Frontal cortex (tissue), 4 donors: ENCODE results near the gene CRB1. TPM values are rescaled to one million over a fixed set of nuclear protein-coding genes. Genes with fewer than 3 reads are reported as not detected.
"Not testable (repeated sequence)": the region's sequence is repeated elsewhere in the genome, so short reads cannot be mapped to it uniquely, and the experiment has no call there.

ENCODE experiments used
- DNase-seq, 2 donors: peaks; one replicate each; pipeline ENCODE4 v3.0.0; 2012; ENCODE audit warnings: low spot score in 2 of 2
- FAIRE-seq: peaks from 2 replicates; lab custom pipeline; 2012; peaks lifted over from hg19 to GRCh38; lab: Jason Lieb, UNC
- total RNA-seq: library from RNA; depleted of rRNA; stranded (reverse); fragments of >200 nt; gene quantifications from one replicate; pipeline ENCODE4 v1.2.3, GENCODE V29; 2014
- donor health status: control.
- donor health status: control.
- donor health status: control.

Gene CRB1
- total RNA-seq, 1 donor from 2014 or later, result 16.7 TPM

DNA sequence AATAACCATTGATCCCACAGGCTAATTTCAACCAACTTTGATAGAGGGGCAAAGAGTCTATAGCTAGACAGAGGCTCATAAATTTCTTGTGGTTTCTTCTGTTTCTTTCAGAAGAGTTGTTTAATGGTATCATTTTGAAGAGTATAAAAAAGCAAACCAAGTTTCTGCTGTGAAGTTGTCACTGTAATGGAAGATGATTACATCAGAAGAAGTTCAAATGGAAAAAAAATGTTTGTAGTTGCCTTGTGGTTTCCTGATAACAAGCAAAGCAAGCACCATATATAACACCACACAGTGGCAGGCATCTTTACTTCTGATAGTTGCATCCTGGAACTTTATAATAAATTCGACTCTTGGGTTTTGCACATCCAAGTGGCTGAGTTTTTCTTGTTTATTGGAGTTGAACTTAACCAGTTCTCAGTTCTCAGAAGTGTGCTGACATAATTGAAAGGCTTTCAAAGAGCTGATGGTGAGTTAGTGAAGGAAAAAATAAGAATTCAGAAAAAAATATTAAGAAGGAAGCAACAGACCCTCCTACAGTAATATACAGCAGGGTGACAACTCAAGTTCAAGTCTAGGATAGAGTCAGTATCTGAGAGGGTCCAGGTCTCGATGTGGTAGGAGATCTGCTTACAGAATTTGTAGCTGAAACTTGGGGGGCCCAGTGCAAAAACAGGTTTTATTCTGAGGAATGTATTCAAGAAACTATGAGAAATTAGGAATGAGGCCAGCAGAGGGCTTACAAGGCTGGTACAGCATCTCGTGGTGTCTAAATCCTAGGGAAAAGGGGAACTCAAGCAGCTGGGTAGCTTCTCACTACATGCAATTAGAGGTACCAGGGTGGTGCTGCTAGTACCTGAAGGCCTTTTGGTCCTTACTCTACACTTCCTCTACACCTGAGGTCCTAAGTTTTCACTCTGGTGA, 123.5 kb downstream of the CRB1 start:
- FAIRE-seq, result no peak

DNA sequence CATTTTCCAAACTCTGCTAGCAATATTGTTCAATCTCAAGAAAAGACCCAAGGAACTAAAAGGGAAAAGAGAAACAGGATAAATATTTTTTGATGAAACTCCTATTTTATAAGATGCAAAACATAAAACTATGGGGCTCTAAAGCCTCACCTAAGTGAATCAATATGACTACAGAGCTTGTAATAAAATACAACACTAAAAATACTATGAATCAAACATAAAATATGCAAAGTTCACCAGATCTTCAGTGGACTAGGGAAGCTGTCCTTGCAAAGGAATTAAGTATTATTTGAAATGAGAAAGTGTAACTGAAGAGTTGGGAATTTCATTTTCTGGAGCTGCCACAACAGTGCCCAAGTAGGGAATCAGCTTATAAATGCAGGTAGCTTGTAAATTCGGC, 124.5 kb downstream of the CRB1 start:
- DNase-seq (no peak), FAIRE-seq (no peak)

More for the DNA sequence above, 123.5 kb downstream of the CRB1 start:
- no peak for DNase-seq

DNA sequence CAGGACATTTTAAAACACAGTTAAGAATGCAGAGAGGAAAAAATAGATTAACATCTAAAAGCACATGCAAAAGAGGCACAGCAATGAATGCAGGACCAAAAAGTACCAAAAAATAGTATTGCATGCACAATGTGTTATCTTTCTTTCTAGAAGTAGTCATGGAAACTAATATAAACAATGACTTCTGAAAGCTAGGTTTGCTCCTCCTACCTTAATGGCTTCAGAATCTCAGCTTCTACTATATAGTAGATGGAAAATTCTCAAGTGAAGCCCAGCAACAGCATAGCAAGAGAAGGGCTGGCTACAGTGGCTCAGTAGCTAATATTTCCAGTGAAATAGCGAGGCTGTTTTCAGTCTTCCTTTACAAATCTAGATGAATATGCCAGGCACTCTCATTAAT, 125.1 kb downstream of the CRB1 start:
- no peak for FAIRE-seq
- no peak for DNase-seq

DNA sequence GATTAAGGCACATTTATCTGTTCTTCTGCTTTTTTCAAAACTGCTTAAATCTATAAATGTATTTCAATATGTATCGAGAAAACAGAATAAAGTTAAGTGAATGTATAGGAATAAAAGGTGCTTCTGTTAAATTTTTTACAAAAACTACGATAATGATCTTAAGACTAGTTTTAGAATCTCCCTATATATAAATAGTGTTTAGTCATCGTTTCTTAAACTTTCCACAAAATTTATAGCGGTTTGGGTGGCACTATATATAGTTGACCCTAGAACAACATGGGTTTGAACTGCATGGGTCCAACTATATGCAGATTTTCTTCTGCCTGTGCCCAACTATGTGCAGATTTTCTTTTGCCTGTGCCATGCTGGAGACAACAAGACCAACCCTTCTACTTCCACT, 125.7 kb downstream of the CRB1 start:
- DNase-seq (no peak), FAIRE-seq (no peak)

DNA sequence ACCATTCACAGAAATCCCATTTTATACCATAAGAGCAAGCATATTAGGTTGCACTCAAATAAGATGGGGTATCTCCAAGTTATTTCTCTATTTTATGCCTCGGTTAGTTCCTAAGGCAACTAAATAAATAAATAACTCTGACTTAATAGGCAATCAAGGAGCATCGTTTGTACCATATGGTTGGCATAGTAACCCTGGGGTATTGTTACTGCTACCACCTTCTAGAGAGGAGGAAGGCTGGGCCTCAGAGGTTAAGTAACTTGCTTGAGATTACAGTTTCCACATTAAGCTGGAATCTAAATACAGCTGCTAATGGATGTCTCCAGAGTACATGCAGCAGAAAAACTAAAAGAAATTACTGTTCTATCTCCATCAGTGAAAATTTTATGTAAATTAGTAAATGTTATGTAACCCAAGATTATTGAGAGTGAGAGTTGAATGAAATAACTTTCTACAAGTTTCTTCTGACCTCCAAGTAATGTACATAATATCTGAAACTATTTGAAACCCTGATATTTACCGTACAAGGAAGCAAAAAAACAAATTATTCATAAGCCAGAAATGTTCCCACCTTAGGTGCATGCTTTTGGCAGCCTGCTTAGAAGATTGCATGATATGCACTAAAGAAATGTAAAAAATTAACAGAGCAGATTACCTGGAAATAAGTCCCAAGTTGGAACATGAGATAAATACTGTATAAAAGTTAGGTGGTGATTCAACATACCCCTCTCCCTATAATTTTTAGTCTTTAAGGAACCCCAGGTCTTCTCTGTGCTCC, 127.0 kb downstream of the CRB1 start:
- FAIRE-seq (no peak), DNase-seq (no peak)

DNA sequence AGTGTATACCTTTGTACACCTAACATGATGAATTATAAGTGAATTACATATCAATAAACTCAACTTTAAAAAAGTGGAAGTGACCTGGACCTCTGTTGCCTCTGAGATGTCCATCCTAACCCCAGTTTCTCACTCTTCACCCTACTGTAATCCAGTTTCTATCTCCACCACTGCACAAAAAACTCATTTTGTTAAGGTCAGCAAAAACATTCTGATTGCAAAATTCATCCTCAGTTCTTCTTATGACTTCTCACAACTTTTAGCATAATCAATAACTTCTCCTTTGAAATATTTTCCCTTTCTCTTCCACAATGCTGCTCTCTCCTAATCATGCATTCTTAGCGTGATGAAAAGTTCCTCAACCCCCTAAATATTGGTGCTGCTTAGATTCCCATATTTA, 129.8 kb downstream of the CRB1 start:
- DNase-seq (no peak), FAIRE-seq (no peak)

DNA sequence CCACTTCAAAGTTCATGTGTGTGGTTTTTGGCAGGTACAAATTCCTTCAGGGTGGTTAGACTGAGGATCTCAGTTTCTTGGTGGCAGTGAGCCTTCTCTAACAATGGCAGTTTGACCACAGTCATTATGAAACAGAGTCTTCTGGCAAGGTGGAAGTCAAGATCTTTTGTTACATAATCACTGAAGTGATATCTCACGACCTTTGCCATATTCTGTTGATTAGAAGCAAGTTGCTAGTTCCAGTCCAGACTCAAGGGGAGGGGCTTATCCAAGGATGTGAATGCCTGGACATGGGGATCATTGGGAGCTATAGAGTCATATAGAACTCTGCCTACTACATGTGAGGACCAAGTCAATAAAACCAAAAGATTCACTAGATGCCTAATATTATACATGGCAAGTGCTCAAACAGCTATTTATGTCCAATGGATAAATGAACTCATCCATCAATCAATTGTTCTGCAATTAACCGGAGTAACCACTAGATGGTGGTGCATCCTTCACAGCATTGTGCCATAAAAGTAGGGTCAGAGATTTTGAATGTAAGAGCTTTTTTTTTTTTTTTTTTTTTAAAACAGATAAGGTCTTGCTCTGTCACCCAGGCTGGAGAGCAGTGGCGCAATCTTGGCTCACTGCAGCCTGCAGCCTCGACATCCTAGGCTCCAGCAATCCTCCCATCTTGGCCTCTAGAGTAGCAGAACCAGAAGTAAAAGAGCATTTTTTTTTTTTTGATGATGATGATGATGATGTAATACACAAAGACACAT, 131.9 kb downstream of the CRB1 start:
- FAIRE-seq, result no peak

DNA sequence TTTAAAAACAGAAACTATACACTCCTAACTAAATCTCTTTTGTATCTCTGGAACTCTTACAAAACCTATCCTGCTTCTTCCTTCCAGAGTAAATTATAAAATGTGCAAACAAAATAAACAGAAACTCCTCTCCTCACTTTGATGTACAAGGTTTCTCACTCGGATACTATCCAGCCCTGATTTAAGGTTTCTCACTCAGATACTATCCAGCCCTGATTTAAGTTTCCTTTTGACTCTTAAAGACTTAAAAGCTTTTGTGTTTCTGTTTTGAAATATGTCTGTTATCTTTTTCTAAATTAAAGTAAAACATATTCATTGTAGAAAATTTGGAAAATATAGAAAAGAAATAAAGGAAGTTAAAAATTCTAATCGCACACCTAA, 132.5 kb downstream of the CRB1 start:
- FAIRE-seq (no peak), DNase-seq (no peak)

More for the DNA sequence above, 131.9 kb downstream of the CRB1 start:
- DNase-seq, result no peak

DNA sequence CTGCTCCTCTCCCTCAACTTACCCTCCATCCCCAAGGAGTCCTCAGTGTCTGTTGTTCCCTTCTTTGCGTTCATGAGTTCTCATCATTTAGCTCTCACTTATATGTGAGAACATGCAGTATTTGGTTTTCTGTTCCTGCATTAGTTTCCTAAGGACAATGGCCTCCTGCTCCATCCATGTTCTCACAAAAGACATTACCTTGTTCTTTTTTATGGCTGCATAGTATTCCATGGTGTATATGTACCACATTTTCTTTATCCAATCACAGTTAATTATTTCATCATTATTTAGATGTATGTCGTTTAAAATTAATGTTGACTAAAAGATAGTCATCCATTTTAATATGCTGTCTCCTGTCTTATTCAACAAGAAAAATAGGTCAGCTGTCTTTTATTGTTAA, 134.1 kb downstream of the CRB1 start:
- DNase-seq (no peak), FAIRE-seq (no peak)

DNA sequence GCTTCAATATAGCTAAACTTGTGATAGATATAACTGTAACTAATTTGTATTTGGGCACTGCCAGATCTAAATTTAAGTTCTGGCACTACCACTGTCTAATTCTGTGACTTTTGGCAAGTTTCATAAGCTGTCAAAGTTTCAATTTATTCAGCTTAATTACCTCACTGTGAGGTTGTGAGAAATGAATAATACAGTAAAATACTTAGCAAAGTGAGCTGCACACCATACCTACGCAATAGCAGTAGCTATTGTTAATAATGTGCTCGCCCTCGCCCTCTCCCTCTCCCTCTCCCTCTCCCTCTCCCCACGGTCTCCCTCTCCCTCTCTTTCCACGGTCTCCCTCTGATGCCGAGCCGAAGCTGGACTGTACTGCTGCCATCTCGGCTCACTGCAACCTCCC, 136.7 kb downstream of the CRB1 start:
- FAIRE-seq, DNase-seq: not testable (repeated sequence)

DNA sequence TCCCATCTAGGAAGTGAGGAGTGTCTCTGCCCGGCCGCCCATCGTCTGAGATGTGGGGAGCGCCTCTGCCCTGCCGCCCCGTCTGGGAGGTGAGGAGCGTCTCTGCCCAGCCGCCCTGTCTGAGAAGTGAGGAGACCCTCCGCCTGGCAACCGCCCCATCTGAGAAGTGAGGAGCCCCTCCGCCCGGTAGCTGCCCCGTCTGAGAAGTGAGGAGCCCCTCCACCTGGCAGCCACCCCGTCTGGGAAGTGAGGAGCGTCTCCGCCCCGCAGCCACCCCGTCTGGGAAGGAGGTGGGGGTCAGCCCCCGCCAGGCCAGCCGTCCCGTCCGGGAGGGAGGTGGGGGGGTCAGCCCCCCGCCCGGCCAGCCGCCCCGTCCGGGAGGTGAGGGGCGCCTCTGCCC, 137.6 kb downstream of the CRB1 start:
- DNase-seq, FAIRE-seq: not testable (repeated sequence)

DNA sequence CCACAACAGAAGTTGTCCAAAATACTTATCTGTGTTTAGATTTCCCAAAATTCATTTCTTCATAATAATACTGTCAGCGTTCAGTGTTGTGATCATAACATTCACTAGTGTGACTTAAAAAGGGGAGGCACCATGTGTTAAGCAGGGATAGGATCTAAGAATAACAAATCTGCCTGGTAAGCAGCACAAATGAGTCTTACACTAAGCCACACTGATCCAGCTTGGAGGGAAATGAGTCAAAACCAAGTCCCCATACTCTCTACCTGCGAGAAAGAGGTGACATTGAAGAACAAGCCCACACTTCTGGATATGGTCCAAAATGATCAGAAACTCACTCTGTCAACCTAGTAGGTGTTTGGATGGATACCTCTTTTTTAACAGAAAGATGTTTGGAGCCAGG, 145.5 kb downstream of the CRB1 start:
- no peak for DNase-seq
- FAIRE-seq, result no peak

DNA sequence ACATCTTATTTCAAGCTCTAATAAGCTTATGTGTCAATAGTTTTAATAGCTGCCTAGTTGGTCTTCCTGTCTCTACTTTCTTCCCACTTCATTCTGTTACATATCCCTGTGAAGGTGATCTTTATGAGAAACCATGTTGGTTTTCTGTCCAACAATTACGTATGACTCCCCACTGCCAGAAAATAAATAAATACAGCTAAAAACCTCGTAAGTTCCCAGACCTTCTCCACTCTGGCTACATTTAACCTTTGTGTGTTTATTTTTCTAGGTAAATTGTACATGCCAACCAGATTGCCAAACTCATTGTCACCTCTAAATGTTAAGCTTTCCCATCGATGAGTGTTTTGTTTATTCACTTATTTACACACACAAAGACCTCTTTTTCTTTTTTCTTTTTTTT, 147.2 kb downstream of the CRB1 start:
- DNase-seq (no peak), FAIRE-seq (no peak)

DNA sequence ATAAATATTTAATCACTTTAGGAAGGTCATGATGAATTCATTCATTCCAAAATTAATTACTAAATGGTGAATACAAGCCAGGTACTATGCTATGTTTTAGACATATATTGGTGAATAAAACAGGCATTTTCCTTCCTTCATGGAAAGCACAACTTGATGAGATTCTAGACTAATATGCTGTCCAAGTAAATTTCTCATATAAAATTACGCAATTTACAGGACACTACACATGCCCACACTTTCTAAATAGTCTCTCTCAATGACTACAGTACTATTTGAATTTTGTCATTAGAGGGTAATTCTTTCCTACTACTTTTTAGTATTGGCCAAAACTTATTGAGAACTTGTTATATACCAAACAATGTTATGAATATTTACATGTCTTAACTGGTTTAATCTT, 150.6 kb downstream of the CRB1 start:
- DNase-seq, result no peak
- no peak for FAIRE-seq

DNA sequence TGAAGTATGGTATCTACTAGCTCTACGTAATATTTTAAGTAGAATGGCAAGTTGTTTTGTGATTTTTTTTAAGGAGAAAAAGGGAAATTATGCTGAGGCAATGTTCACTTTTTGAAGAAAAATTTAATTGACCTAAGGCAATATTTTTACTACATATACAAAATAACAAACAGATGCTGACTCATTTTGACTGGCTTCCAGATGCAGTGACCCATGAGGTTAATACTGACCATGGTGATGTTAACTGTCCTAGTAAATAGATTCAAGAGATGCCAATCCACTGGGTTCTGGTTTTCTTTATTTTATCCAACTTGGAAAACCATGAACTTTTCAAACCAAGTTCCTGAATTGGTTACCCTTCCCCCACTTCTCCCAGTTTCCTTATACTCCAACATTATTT, 154.9 kb downstream of the CRB1 start:
- no peak for FAIRE-seq
- DNase-seq, result no peak

DNA sequence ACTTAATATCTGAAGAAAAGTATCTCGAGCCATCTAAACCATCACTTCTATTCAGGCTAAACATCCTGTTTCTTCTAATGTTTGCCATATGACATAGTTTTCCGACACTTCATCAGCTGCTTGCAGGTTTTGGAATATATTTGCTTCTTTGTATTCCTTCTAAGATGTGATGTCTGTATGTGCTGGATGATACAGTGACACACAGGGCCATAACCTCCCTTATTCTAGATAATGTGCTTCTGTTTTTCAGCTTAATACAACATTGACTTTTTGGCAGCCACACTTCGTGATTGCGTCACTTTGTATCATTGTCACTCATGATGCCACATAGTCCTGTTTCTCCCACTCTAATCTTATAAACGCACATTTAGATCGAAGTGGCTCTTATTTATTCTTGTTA, 156.3 kb downstream of the CRB1 start:
- FAIRE-seq (no peak), DNase-seq (no peak)

DNA sequence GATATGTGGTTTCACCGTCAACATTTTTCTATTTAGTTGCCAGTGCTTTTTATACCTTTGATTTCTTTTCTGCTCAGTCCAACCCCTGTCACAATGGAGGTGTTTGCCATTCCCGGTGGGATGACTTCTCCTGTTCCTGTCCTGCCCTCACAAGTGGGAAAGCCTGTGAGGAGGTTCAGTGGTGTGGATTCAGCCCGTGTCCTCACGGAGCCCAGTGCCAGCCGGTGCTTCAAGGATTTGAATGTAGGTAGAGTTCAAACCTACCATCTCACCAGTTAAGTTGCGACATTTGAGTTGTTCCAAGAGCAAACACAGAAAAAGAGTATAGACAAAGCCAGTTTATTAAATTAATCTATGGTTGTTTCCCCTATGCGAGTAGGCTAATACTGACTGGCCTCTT, 161.3 kb downstream of the CRB1 start:
- FAIRE-seq, result no peak

DNA sequence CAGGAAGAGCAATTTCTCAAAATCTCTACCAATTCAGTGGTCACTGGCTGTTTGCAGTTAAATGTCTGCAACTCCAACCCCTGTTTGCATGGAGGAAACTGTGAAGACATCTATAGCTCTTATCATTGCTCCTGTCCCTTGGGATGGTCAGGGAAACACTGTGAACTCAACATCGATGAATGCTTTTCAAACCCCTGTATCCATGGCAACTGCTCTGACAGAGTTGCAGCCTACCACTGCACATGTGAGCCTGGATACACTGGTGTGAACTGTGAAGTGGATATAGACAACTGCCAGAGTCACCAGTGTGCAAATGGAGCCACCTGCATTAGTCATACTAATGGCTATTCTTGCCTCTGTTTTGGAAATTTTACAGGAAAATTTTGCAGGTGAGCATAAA, 167.2 kb downstream of the CRB1 start:
- no peak for FAIRE-seq
- DNase-seq, result no peak

More for the DNA sequence above, 161.3 kb downstream of the CRB1 start:
- no peak for DNase-seq

DNA sequence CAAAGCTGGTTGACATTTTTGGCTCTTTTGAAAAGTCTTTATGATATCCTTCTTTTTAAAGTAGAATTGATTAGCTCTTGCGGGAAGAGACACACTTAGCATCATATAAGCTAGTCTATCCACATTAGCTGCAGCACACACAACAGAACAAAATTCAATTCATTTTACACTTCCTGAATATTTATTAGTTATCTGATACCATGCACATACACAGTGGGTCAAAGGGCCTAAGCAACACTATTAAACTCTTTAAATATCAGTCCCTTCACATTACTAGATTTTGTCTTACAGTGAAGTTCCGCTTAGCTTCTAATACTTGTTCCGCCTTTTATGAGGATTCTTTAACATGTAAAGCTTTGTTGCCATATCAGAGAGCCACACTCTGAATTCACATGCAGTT, 169.5 kb downstream of the CRB1 start:
- DNase-seq (no peak), FAIRE-seq (no peak)

DNA sequence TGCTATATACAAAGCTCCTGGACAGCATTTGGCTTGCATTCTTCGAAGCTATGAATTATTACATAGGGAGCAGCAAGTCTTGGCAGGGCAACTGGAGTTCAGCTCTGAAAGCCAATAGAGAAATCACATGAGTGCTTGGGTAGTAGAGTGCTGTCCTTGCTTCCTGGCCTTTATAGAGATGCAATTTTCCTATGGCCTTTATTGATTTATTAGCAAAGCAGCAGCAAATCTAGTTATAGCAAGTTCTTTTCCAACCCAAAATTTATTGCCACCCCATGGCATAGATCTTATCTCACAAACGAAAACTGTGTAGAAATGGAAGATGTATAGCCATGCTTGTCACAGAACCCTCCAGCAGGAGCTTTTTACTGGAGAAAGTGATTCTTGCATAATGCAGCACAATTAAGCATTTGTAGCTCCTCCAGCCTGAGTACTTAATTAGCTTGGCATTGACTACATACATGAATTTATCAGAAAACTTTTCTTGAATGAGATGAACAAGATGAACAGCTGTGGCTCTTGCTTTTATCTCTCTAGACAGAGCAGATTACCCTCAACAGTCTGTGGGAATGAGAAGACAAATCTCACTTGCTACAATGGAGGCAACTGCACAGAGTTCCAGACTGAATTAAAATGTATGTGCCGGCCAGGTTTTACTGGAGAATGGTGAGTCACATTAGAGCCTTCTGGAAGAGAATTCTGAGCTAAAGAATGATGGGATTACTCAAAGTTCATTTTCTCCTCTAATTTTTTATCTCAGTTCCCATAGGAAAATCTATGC, 170.1 kb downstream of the CRB1 start:
- DNase-seq (no peak), FAIRE-seq (no peak)
